ENCODE results near the gene BCAS3. TPM values are rescaled to one million over a fixed set of nuclear protein-coding genes. Genes with fewer than 3 reads are reported as not detected.

BCAS3 gene
- total RNA-seq, 4 donors from 2014 or later, result 41.0 to 81.4 (median 45.6) TPM

DNA sequence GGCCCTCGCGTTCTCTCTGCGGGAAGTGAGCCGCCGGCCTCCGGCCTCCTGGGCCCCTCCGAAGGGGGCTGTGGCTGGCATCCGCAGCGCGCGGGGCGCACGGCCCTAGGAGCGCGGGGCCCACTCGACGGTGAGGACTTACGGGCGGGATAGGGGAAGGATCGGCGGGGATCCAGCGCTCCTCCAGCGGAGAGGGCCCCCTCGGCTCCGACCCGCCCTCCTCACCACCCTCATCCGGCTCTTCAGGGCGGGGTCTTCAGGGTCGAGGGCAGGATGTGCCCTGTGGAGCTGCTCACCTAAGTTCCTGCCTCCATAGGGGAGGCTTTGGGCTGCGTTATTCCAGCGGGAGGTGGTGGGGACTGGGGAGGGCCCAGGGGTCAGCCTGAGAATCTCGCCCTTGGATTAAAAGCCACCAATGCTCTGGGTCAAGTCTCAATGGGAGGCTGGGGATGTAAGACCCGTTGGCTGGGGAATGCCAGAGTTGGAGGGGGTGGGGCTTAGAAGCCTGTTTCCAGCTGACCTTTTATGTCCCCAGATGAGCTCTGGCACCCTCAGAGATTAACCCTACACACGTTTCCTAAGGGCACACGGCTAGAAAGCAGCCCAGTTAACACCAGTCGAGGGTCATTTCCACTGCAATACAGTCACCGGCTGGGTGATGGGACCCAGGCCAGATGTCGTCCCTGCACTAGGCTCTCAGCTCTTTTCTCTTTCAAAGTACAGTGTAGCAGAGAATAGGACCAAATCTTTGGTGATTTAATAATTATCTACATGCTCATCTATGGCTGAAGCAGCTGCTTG is 735.4 kb downstream of the BCAS3 start:
- H3K27me3 ChIP-seq, result peaks cover 38% of the 10 kb centered on the region
- no peaks in the 10 kb centered on the region for H3K9me3 ChIP-seq
- no peak for TF ChIP-seq EP300 (IDR thresholded peaks at IDR 0.05)
- WGBS, result 27% methylated on average over 13 of the region's 38 CpGs
- H3K4me3 ChIP-seq, result peak overlapping the region; percentile 54
- peak; percentile 65 to 78 for DNase-seq (ENCODE audit: low spot score in 2 of 2)
- H3K36me3 ChIP-seq, result no peaks in the 10 kb centered on the region
- peak overlapping the region; percentile 75 for H3K27ac ChIP-seq
- peaks cover 57% of the 10 kb centered on the region for H3K4me1 ChIP-seq

DNA sequence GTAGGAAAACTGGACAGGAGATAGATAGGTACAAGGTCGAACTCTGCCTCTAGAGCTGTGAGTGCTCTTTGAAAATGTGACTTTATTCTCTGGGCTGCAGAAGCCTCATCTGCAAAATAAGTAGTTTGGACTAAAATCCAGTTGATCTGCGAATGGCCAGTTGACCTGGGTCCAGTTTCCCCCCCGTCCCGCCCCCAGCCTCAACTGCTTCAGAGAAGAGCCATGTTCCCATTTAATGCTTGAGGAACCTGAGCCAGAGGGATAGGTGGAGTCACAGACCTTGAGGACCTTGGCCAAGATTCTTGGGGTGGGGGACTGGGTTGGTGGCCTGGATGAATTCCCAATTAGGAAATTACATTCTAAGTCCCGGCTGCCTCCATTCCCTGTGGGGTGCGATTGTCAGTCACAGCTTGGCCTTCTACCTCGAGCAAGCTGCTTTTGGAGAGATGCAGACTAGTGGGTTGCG is 736.0 kb downstream of the BCAS3 start:
- Histone ChIP-seq H3K4me1 (peaks cover 52% of the 10 kb centered on the region), H3K27ac (no peak overlapping the region), H3K36me3 (no peaks in the 10 kb centered on the region), H3K4me3 (no peak overlapping the region), H3K27me3 (peaks cover 34% of the 10 kb centered on the region), H3K9me3 (no peaks in the 10 kb centered on the region)
- 79% methylated on average over 6 of the region's 8 CpGs for WGBS
- peak in 1 of 2 donors; percentile 50 for DNase-seq (ENCODE audit: low spot score in 2 of 2)
- TF ChIP-seq, protein P1, sequence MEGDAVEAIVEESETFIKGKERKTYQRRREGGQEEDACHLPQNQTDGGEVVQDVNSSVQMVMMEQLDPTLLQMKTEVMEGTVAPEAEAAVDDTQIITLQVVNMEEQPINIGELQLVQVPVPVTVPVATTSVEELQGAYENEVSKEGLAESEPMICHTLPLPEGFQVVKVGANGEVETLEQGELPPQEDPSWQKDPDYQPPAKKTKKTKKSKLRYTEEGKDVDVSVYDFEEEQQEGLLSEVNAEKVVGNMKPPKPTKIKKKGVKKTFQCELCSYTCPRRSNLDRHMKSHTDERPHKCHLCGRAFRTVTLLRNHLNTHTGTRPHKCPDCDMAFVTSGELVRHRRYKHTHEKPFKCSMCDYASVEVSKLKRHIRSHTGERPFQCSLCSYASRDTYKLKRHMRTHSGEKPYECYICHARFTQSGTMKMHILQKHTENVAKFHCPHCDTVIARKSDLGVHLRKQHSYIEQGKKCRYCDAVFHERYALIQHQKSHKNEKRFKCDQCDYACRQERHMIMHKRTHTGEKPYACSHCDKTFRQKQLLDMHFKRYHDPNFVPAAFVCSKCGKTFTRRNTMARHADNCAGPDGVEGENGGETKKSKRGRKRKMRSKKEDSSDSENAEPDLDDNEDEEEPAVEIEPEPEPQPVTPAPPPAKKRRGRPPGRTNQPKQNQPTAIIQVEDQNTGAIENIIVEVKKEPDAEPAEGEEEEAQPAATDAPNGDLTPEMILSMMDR (IDR thresholded peaks at IDR 0.05), result no peak

DNA sequence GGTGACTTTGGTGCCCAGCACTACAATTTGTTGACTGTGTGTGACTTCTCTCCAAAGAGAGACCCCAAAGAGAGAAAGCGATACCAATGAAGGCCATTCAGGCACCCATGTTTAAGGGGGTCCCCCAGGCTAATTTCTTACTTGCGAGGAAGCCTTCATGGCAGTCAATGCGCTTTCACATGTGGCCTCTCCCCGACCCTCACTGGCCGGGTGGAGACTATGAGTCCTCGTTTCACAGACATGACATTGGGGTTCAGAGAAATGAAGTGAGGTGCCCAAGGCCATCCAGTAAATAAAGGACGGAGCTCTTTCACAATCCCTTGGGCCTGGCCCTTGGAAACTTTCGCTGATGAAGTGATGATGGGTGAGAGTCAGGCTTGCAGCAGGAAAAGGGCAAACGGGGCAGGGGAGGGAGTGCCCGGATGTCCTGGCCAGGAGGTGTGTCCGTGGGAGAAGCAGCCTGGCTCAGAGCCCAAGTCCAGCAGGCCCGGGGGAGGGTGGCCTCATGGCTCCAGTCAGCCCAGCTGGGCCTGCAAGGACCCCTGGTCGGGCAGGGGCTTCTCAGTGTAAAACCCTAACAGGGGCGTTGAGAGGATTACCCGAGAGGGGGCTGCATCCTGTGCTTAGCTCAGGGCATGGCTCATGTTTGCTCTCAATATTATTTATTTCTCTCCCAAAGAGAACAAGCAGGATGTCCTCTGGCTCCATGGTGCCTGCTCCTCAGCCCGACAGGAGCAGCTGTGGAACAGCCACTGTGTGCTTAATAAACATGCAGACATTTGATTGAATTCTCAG is 736.7 kb downstream of the BCAS3 start:
- Histone ChIP-seq H3K27me3 (peaks cover 29% of the 10 kb centered on the region), H3K4me3 (no peak overlapping the region), H3K9me3 (no peaks in the 10 kb centered on the region), H3K27ac (no peak overlapping the region), H3K4me1 (peaks cover 46% of the 10 kb centered on the region), H3K36me3 (no peaks in the 10 kb centered on the region)
- whole genome bisulfite sequencing, result 70% methylated on average over 15 of the region's 16 CpGs
- TF ChIP-seq POLR2AphosphoS5 (IDR thresholded peaks at IDR 0.05), result no peak
- no peak for TF ChIP-seq POLR2A (IDR thresholded peaks at IDR 0.05)
- TF ChIP-seq, protein P1 (IDR thresholded peaks at IDR 0.05), result no peak
- TF ChIP-seq EP300 (IDR thresholded peaks at IDR 0.05), result no peak
- peak; percentile 57 to 64 for DNase-seq (ENCODE audit: low spot score in 2 of 2)

DNA sequence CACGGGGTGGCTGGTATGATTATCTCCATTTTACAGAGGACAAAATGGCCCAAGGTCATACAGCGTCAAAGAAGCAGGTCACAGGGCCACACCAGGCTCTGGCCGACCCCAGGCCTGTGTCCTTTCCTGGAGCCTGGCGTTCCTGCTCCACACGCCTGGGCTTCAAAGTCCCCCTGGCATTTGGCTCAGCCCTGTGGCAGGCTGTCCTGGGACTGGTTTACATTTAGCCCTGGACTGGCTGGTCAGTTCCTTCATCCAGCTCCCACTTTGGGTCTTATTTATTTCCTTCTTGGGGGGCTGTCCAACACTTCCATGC is 737.2 kb downstream of the BCAS3 start:
- DNase-seq (ENCODE audit: low spot score in 2 of 2), result no peak
- H3K36me3 ChIP-seq, result no peaks in the 10 kb centered on the region
- no peaks in the 10 kb centered on the region for H3K9me3 ChIP-seq
- no peak for TF ChIP-seq POLR2AphosphoS5 (IDR thresholded peaks at IDR 0.05)
- TF ChIP-seq EP300 (IDR thresholded peaks at IDR 0.05), result no peak
- TF ChIP-seq, protein P1 (IDR thresholded peaks at IDR 0.05), result no peak
- no peak for TF ChIP-seq POLR2A (IDR thresholded peaks at IDR 0.05)
- peaks cover 43% of the 10 kb centered on the region for H3K4me1 ChIP-seq
- WGBS, result 98% methylated on average over 5 of the region's 5 CpGs
- peaks cover 27% of the 10 kb centered on the region for H3K27me3 ChIP-seq
- no peak overlapping the region for H3K4me3 ChIP-seq
- no peak overlapping the region for H3K27ac ChIP-seq

DNA sequence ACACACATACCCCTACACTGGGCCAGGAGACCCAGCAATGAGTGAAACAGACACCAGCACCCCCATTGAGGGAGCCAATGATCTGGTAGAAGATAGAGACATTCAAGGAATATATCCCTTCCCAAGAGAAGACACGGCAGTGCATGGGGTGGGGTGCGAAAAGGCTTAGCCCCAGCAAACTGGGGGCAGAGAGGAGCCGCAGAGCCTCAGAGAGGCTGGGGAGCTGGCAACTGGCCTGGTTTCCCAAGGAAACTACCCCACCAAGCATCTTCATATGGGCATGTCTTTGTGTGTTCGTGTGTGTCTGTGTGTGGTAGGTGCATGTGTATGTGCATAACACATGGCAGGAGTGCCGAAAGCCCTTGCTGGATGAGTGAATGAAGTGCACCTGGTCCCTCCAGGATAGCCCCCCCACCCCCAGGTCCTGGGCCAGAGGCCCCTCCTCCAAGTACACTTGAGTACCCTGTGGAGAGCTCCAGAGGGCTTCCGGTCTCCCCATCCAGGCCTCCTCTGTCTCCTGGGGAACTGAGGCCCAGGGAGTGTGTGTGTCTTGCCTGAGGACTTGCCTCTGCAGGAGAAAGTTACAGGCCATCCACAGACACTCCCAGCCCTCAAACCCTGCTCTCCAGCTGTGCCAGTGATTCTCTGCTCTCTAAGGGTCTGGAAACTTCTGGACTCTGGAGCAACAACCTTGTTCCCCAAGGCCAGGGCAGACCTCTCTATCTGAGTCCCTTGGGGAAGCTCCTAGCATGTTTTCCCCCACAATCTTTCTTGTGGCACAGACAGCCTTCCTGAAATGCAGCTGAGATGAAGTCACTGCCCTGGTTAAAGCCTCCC is 737.9 kb downstream of the BCAS3 start:
- H3K27me3 ChIP-seq, result peaks cover 23% of the 10 kb centered on the region
- WGBS, result 96% methylated on average over 5 of the region's 6 CpGs
- H3K9me3 ChIP-seq, result no peaks in the 10 kb centered on the region
- no peak overlapping the region for H3K27ac ChIP-seq
- no peak for TF ChIP-seq POLR2A (IDR thresholded peaks at IDR 0.05)
- TF ChIP-seq POLR2AphosphoS5 (IDR thresholded peaks at IDR 0.05), result no peak
- TF ChIP-seq, protein P1 (IDR thresholded peaks at IDR 0.05), result no peak
- no peak for TF ChIP-seq EP300 (IDR thresholded peaks at IDR 0.05)
- H3K36me3 ChIP-seq, result no peaks in the 10 kb centered on the region
- peak; percentile 52 to 59 for DNase-seq (ENCODE audit: low spot score in 2 of 2)
- no peak overlapping the region for H3K4me3 ChIP-seq
- H3K4me1 ChIP-seq, result peaks cover 36% of the 10 kb centered on the region
